Measurements from ENCODE around the gene LETMD1.
"Not testable (repeated sequence)": the region's sequence is repeated elsewhere in the genome, so short reads cannot be mapped to it uniquely, and the experiment has no call there.

- TF ChIP-seq CTCF, POLR2AphosphoS5 (IDR thresholded peaks at IDR 0.05): not testable (repeated sequence)
Observed at GRCh38 chr12:51078346-51078745, 30.2 kb downstream of the LETMD1 start.
